ENCODE data around the gene PHACTR4. TPM values are rescaled to one million over a fixed set of nuclear protein-coding genes. Genes with fewer than 3 reads are reported as not detected.

The PHACTR4 gene
- total and polyA plus RNA-seq, 2 of the 8 experiments (the other 6 are each of a cell fraction or from before 2014, with no cell fraction given) = 23.7 to 57.8 TPM

DNA sequence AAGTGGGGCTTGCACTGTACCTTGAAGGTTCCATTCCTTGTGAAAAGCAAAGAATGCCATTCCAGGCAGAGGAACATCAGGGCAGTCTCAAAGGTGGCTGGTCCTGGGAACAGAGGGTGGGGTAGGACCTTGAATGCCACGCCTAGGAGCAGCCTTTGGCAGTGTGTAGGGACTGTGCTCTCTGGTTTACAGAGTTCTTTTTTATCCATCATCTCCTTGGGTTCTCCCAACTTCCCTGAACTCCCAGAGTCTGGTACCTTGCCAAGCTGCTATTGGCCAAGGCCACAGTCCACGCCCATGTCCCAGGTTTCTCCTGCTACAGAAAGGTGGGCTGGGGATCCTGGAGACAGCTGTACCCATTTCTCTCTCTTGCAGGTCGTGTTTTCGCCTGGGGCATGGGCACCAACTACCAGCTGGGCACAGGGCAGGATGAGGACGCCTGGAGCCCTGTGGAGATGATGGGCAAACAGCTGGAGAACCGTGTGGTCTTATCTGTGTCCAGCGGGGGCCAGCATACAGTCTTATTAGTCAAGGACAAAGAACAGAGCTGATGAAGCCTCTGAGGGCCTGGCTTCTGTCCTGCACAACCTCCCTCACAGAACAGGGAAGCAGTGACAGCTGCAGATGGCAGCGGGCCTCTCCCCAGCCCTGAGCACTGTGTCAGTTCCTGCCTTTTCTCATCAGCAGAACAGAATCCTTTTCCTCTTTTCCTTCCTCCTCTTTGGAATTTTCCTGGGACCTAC is 168.1 kb downstream of the PHACTR4 start:
- H3K4me1 ChIP-seq (replicated peaks in 1 of 4; ENCODE audit: control insufficient read depth in 3 of 4, insufficient read depth in 4 of 4, low read length in 3 of 4) = no peaks in the 10 kb centered on the region
- no peak overlapping the region for H2AK5ac ChIP-seq (ENCODE audit: low read depth, low read length)
- no peak overlapping the region for H4K5ac ChIP-seq (ENCODE audit: insufficient read length, low read depth, low read length)
- H3K27ac ChIP-seq (ENCODE audit: low read depth, low read length) = no peak overlapping the region
- no peak overlapping the region for H3K14ac ChIP-seq (ENCODE audit: insufficient read length)
- no peaks in the 10 kb centered on the region for H3K23me2 ChIP-seq (ENCODE audit: low read depth, low read length)
- no peaks in the 10 kb centered on the region for H3K9me3 ChIP-seq (ENCODE audit: insufficient read depth in 2 of 2, low read depth in 1 of 2, low read length in 1 of 2)
- no peaks in the 10 kb centered on the region for H3K79me2 ChIP-seq (ENCODE audit: control insufficient read depth in 1 of 2, insufficient read depth in 2 of 2, low read length in 2 of 2)
- H3K4me3 ChIP-seq (ENCODE audit: extremely low read depth in 1 of 4, insufficient read depth in 2 of 4, low read depth in 3 of 4, low read length in 4 of 4) = no peak overlapping the region
- H4K20me1 ChIP-seq (replicated peaks in 1 of 2; ENCODE audit: control insufficient read depth in 1 of 2, insufficient read depth in 2 of 2, low read length in 2 of 2) = peaks cover 2 to 8% of the 10 kb centered on the region in 2 experiments
- no peaks in the 10 kb centered on the region; a peak in 1 of 7 replicates for H3K27me3 ChIP-seq (replicated peaks in 1 of 4; ENCODE audit: control insufficient read depth in 3 of 4, extremely low read depth in 1 of 4, insufficient read depth in 3 of 4, low read length in 3 of 4)
- FAIRE-seq (no peak), DNase-seq (ENCODE audit: low read depth in 1 of 2, low spot score in 2 of 2) (no peak)
- H2BK5ac ChIP-seq (ENCODE audit: low read depth, low read length) = no peak overlapping the region
- H3K36me3 ChIP-seq (ENCODE audit: control insufficient read depth in 2 of 4, insufficient read depth in 4 of 4, low read length in 3 of 4) = peaks cover 25 to 43% (median 41%) of the 10 kb centered on the region in 4 experiments
- no peak overlapping the region for H3K56ac ChIP-seq (replicated peaks; ENCODE audit: insufficient read length, low read depth, low read length)
- no peaks in the 10 kb centered on the region for H3K79me1 ChIP-seq (ENCODE audit: low read depth, low read length)
- no peak overlapping the region for H2BK15ac ChIP-seq (ENCODE audit: low read length)
- H3K4me2 ChIP-seq (ENCODE audit: insufficient read depth in 1 of 2, low read depth in 2 of 2, low read length in 2 of 2) = no peak overlapping the region
- H3K4ac ChIP-seq (replicated peaks; ENCODE audit: insufficient read length, low read depth, low read length) = no peak overlapping the region
- H3K23ac ChIP-seq (ENCODE audit: insufficient read length) = no peak overlapping the region
- no peak overlapping the region for H3K9ac ChIP-seq (replicated peaks in 1 of 4; ENCODE audit: extremely low read depth in 1 of 4, low read depth in 3 of 4, low read length in 3 of 4)
- H3K18ac ChIP-seq (ENCODE audit: extremely low read depth, low read length) = no peak overlapping the region
- H2AFZ ChIP-seq (ENCODE audit: low read length) = no peak overlapping the region
- H2BK120ac ChIP-seq (replicated peaks; ENCODE audit: low read depth, low read length) = no peak overlapping the region
- WGBS, 2 experiments (ENCODE audit: extremely low coverage in 1 of 2, insufficient coverage in 1 of 2, insufficient read length in 1 of 2, insufficient replicate concordance in 2 of 2, low coverage in 1 of 2, low lambda C conversion rate in 2 of 2, missing lambda C conversion rate in 1 of 2) = 91% methylated on average over 8 of the region's 8 CpGs; no CpG with 5 or more reads in 1 of the 2 experiments
- ChIA-PET CTCF (ENCODE audit: partially characterized antibody) (interaction anchor here (0.6 to 1.7 kb wide), 2 partner anchors 16 to 65 kb away, joined by 3 to 5 read pairs; no protein-coding TSS in a partner anchor), POLR2A (ENCODE audit: partially characterized antibody) (interaction anchor here (0.7 to 9.6 kb wide), 9 partner anchors 10 to 43 kb away, joined by 3 to 118 read pairs (median 4); partner anchors contain the start of gene TRNAU1AP)
- no peak overlapping the region for H2BK20ac ChIP-seq (ENCODE audit: low read length)
- H4K8ac ChIP-seq (ENCODE audit: extremely low read depth, insufficient read depth, low read length) = no peak overlapping the region
- H2BK12ac ChIP-seq (ENCODE audit: low read depth, low read length) = no peak overlapping the region
- H4K91ac ChIP-seq (replicated peaks; ENCODE audit: insufficient read length, low read length) = no peak overlapping the region
- no peak for TF ChIP-seq FOSL1 (IDR thresholded peaks at IDR 0.05; ENCODE audit: insufficient read depth, low read depth, low read length)
- TF ChIP-seq SIX5 (IDR thresholded peaks at IDR 0.05; ENCODE audit: low read depth, low read length) = no peak
- no peak for TF ChIP-seq BRCA1 (IDR thresholded peaks at IDR 0.05; ENCODE audit: low read depth, low read length)
- TF ChIP-seq RBBP5 (IDR thresholded peaks at IDR 0.05; ENCODE audit: borderline replicate concordance, low read depth, low read length) = no peak
- TF ChIP-seq POU5F1 (IDR thresholded peaks at IDR 0.05; ENCODE audit: low read depth, low read length) = no peak
- no peak for TF ChIP-seq EP300 (IDR thresholded peaks at IDR 0.05; ENCODE audit: borderline replicate concordance in 1 of 2, low read depth in 2 of 2, low read length in 2 of 2)
- TF ChIP-seq TCF12 (IDR thresholded peaks at IDR 0.05; ENCODE audit: low read depth, low read length) = no peak
- TF ChIP-seq ZNF274 (IDR thresholded peaks at IDR 0.05; ENCODE audit: borderline replicate concordance, extremely low read depth, low read length) = no peak
- TF ChIP-seq MAFK (IDR thresholded peaks at IDR 0.05; ENCODE audit: low read depth, low read length) = no peak
- no peak for TF ChIP-seq TAF7 (optimal IDR thresholded peaks at IDR 0.05; ENCODE audit: borderline replicate concordance, low read depth, low read length)
- no peak for TF ChIP-seq ASH2L (IDR thresholded peaks at IDR 0.05; ENCODE audit: low read length)
- no peak for TF ChIP-seq KDM1A (IDR thresholded peaks at IDR 0.05; ENCODE audit: borderline replicate concordance, low read length)
- no peak for TF ChIP-seq EZH2 (IDR thresholded peaks at IDR 0.05; ENCODE audit: low read depth, low read length, severe bottlenecking)

Data from H1 (cell line).